Measurements from ENCODE around the gene PLCB1.

The PLCB1 gene

GRCh38 chr20:8313073-8313472 is 181.0 kb downstream of the PLCB1 start:
- TF ChIP-seq CTCF (IDR thresholded peaks at IDR 0.05; ENCODE audit: extremely low read depth, missing control alignments) = no peak

DNA sequence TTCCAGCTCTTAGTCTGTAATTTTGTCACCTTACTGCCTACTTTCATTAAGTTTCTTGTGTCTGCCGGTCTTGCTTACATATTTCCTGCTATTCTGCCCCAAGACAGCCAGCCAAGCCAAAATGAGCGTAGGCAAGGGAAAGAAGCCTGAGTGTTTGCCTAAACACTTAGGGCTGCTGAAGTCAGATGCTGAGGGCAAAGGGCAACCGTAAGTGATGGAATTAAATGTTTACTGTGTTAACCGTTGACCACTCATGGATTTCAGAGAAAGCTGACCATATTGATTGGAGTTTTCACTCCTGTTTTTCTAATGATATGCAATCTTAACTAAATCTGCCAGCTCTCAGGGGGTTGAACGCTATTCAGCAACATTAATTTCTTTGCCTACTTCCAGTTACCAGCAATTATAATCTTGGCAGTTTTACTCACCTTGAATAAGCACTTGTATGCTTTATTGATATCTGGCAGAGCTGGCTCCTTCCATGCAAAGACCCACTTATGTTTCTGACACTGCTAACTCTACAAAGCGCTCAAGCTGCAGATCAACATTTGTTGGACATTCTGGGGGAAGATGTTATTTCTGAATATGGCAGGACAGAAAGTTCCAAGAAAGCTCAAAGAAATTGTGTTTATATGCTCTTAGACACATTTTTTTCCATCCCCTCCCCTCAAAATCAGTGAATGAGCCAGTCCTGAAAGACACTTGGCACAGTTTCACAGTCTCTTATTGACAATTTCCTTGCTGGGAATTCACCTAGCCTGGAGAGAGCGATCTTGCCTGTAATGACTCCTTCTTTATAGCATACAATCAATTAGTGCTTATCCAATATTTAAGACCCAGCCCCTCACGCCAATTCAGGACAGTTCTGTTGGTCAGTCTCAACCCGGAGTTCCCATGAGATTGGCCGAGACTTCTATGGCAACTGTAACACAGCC is 183.8 kb downstream of the PLCB1 start:
- DNase-seq (ENCODE audit: low spot score) = no peak
- no peak for TF ChIP-seq CTCF (IDR thresholded peaks at IDR 0.05; ENCODE audit: extremely low read depth, missing control alignments)

More at GRCh38 chr20:8313073-8313472, 181.0 kb downstream of the PLCB1 start:
- no peak for DNase-seq (ENCODE audit: low spot score)

- no peak for TF ChIP-seq CTCF (IDR thresholded peaks at IDR 0.05; ENCODE audit: extremely low read depth, missing control alignments)
- DNase-seq (ENCODE audit: low spot score) = no peak
Observed at GRCh38 chr20:8317448-8317847, 185.4 kb downstream of the PLCB1 start.

GRCh38 chr20:8318965-8319625 is 187.0 kb downstream of the PLCB1 start:
- no peak for DNase-seq (ENCODE audit: low spot score)
- TF ChIP-seq CTCF (IDR thresholded peaks at IDR 0.05; ENCODE audit: extremely low read depth, missing control alignments) = no peak

DNA sequence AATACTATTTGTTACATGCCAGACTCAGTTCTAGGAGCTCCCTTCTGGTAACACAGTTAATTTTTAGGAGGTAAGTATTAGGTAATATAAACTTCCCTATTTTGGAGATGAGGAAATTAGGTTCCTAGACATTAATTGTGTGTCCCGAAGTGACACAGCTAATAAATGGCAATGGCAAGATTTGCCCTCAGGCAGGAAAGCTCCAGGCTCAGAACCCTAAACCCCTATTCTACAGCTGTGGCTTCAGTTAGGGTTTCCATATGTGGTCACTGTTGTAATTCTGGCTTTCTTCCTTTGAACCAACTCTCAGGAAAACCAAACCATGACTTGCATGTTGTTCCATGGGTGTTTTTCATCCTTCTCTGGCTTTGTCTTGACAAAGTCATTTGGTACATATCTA is 188.2 kb downstream of the PLCB1 start:
- no peak for TF ChIP-seq CTCF (IDR thresholded peaks at IDR 0.05; ENCODE audit: extremely low read depth, missing control alignments)
- DNase-seq (ENCODE audit: low spot score) = no peak

GRCh38 chr20:8321001-8321400 is 188.9 kb downstream of the PLCB1 start:
- DNase-seq (ENCODE audit: low spot score) = no peak
- no peak for TF ChIP-seq CTCF (IDR thresholded peaks at IDR 0.05; ENCODE audit: extremely low read depth, missing control alignments)

- no peak for TF ChIP-seq CTCF (IDR thresholded peaks at IDR 0.05; ENCODE audit: extremely low read depth, missing control alignments)
Observed at GRCh38 chr20:8322662-8323217, 190.7 kb downstream of the PLCB1 start.

More at GRCh38 chr20:8322662-8323217, 190.7 kb downstream of the PLCB1 start:
- no peak for DNase-seq (ENCODE audit: low spot score)

Data from GM20000 (cell line).